Erythroblast (primary cell): ENCODE results near the gene GPBAR1.

ENCODE experiments used
- GATA1 ChIP-seq: IDR thresholded peaks from 2 replicates; pipeline ENCODE4 v1.6.1; 2011; ENCODE audit warnings: low read depth, mild to moderate bottlenecking, control low read depth, low read length, moderate library complexity
- POLR2A ChIP-seq: IDR thresholded peaks from 2 replicates; pipeline ENCODE4 v1.6.1; 2011; ENCODE audit warnings: mild to moderate bottlenecking, low read length

DNA sequence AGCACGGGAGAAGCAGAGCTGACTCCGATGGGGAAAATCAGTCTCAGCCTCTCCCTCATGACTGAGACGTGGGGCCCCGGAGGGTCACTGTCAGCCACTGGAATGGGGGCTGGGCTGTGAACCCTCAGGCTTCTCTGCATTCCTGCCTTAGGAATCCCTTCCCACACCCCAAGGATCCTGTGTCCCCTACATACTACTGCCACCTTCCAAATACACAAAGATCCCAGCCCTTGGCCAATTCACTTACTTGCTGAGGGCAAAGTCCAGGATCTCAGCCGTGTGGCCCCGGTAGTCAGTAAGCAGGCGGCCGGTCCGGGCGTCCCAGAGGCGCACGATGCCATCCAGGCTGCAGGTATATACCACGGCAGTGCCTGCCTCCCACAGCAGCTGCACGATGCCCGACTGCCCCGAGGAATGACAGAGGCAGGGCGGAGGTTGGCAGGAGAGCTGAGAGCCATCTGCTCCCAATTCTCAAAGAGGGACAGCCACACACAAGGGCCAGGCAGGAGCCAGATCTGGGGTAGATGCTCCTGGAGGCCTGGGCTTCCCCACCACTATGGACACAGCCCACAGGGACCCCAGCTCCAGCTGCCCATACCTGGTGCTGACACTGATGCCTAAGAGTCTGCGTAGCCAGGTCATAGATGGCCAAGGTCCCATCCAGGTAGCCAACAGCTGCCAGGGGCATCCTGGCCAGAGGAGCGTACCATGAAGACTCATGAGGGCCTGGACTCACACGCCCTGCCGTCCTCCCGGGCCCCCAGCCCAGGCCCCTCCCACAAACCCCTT, 4.2 kb downstream of the GPBAR1 start:
- no peak for TF ChIP-seq POLR2A
- TF ChIP-seq GATA1: no peak
